Left renal pelvis (tissue), 4 donors: Measurements from ENCODE around the gene ZDHHC17. TPM values are rescaled to one million over a fixed set of nuclear protein-coding genes. Genes with fewer than 3 reads are reported as not detected.

Experiments
- DNase-seq, 4 donors: peaks; one replicate each; pipeline ENCODE4 v3.0.0-alpha.2; 2013; ENCODE audit warnings: low read depth in 4 of 4, low spot score in 3 of 4
- polyA plus RNA-seq, 4 donors: library from polyadenylated mRNA; unstranded; fragments of 120-200 nt; gene quantifications; one replicate each; pipeline ENCODE4 v1.2.1, GENCODE V29; 2013; ENCODE audit not compliant: insufficient read length in 4 of 4

The ZDHHC17 gene
- polyA plus RNA-seq, 4 donors = 62.9 to 81.2 (median 71.0) TPM

DNA sequence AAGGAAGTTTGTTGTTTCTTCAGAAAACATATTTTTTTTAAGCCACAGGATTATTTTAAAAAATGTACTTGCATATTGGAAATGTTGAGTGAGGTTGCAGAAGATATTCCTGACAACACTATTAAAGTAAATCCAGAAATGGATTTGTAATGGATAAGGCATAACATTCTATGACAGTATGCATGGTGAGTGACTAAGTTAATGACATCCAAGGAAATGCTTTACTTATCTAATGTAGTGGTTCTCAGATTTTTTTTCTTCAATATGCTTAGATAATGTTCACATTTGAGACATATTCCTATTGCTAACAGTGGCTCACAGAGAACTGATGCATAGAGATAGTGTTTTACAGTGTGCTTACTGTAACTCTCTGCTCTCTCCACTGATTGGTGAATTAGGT lies 49.4 kb downstream of the ZDHHC17 start:
- DNase-seq = no peak

DNA sequence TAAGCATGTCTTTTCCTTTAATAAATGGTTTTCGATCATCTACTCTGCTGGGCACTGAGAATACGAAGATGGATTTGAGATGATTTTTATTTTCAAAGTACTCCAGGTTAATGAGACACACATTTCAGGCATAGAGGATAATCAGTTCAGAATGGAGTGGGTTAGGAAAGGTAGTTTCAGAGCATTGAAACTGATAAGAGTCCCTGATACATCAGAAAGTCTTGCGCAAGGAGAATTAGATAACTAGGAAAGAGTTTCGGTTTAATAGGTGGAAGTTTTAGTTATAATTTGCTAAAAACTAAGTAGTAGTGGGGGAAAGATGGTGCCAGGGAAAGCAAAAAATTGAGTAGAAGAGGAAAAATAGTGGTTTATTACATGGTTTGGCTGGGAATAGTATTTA lies 50.1 kb downstream of the ZDHHC17 start:
- DNase-seq = no peak

DNA sequence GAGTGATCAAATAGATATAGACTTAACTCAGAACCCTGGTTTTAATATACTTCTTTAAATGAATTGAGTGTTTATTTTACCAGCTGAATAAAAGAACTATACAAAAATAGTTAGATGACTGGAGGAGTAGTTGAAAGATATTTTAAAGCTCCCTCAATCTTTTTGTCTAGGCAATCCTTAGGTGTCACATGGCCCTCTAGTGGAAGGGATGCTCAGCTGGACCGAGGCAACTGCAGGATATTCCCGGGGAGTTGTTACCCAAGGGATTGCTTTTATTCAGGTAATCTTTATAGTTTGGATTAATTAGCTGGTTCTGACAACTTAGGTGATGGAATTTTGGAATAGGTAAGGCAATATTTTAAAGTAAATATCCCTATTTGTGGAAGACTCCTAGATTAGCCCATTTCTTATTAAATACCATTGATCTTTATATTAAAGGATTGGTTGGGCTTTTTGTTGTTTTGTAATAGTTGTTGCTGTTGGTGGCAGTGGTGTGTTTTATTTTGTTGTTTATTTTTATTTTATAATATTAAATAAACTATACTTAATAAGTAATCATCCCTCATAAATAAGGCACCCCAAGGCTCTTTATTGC lies 57.1 kb downstream of the ZDHHC17 start:
- DNase-seq = peak in 1 of 4 donors; percentile 6

DNA sequence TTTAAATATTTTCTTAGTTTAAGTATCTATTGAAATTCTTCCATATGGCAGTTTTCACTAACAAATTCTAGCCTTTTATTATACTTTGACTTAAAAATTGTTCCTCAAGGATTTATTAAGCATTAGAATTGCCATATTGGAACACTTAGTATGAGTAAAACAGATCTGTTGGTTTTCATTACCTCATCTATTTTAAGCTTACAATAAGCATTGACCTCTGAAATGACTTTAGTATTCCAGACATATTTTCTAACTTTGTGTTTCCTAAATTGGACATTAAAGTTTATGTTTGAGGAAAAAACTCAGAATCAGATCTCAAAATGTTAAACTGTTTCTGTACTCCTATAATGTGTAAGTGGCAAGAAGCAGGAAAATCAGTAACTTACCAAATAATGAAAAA lies 66.5 kb downstream of the ZDHHC17 start:
- DNase-seq = no peak

DNA sequence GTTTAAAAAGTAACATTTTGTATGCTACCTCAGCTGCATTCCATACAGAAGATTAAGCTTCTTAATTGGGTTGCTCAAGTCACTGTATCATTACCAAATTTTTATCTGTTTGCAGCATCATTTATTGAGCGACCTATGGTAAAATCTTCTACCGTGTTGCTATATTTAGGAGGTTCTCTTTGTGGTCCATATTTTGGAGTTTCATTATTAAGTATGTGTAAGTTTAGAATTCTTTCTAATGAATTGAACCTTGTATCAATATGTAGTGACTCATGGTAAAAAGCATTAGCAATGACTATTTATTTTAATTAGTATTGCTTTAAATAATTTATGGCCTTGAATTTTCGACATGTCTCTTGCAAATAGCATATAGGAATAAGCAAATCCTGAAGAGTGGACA lies 72.7 kb downstream of the ZDHHC17 start:
- no peak for DNase-seq

DNA sequence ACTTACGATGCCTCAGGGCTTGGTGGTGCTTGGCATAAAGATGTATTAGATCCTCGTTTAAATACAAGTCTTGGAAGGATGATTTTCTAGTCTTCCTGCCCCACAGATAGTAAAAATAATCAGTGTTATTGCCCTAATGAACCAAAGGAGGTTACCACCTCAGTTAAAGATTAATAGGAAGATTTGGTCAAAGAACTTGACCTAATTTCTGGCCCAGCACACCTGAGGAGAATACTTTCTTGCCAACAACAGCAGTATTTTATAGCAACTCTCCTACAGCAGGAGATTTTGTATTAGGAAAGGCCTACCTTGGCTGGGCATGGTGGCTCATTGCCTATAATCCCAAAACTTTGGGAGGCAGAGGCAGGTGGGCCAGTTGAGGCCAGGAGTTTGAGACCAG lies 83.3 kb downstream of the ZDHHC17 start:
- DNase-seq = no peak

DNA sequence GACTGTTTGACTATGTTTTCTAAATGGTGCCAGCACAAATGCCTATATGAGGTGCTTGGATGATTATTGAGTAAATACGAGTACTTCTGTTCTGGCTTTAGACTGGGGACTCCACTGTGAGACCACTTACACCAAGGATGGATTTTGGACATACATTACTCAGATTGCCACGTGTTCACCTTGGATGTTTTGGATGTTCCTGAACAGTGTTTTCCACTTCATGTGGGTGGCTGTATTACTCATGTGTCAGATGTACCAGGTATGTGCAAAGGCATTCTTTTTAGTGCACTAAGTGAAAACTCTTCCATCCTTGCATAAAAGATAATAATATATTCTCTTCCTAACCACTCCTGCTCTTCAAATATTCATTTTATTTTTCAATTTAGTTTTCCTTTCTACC lies 84.2 kb downstream of the ZDHHC17 start:
- DNase-seq = no peak

DNA sequence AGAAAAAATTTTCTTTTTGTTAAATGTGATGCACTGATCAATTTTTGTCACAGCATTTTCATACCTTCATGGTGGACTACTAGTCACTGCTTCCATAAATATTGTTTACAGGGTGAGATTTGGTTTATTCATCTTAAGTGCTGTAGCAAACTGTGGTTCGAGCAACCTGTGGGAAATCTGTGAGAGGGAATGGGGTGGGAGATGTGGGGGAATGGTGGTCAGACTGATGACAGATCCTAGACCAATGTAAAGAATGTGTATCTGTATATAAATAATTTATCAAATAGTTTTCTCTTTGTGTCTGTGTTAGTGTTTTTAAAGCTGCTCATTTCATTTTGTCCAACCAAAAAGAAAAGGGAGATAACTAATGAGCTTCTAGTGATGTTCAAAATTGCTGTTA lies 88.2 kb downstream of the ZDHHC17 start:
- no peak for DNase-seq

DNA sequence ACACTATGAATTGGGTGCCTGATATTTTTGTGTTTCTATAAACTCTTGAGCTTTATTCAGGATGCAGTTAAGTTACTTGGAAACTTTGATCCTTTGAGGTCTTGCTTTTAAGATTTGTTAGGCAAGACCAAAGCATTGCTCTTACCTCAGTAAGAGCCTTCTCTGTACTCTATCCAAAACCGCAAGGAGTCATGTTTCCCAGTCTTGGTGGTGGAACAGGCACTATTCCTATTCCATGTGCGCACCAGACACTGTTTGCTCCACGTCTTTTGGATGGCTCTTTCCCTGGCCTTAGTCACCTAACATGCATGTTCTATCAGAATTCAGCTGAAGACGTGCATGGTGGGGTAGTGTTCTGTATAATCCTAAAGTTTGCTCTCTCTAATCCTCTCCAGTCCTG lies 91.4 kb downstream of the ZDHHC17 start:
- no peak for DNase-seq

DNA sequence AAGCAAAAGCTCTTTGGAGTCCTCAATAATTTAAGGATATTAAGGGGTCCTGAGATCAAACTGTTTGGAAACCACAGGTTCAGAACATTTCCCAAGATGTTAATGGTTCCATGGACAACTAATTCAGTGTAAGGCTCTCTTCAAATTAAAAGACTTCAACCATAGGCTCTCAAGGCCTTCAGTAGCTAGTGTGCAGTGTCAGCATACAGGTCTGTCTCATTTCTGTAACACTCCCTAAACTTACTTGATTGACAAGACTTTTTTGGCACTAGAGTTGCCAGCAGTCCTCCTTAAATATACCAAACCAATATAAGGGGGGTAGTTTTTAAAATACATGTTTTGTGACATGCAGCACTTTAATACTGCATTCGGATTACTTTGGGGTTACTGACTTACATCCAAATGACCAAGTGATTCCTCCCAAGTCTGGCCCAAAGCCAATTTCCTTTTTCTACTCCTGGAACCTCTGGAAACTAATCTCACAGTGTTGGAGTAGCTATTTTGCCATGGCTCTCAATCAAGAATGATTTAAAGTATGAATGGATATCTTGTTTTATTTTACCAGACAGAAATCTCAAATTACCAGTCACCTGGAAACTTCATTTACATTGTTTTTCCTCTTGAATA lies 92.2 kb downstream of the ZDHHC17 start:
- no peak for DNase-seq

DNA sequence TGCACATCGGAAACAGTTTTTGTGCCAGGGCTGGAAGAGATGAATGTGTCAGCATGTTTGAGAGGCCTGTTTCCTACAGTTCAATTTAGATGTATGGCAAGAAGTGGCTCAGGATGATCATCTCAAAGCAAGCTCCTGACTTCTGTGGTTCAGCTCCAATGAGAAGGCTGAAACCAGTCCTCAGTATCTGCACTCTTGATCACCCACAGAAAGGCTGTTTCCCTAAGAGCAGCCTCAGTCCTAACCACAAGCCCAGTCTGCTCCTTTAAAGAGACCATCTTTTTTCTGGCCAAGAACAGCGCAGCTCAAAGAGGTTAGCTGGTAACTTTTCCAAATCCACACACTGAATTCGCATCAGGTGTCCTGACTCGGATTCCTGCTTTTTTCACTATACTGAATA lies 95.7 kb downstream of the ZDHHC17 start:
- no peak for DNase-seq

DNA sequence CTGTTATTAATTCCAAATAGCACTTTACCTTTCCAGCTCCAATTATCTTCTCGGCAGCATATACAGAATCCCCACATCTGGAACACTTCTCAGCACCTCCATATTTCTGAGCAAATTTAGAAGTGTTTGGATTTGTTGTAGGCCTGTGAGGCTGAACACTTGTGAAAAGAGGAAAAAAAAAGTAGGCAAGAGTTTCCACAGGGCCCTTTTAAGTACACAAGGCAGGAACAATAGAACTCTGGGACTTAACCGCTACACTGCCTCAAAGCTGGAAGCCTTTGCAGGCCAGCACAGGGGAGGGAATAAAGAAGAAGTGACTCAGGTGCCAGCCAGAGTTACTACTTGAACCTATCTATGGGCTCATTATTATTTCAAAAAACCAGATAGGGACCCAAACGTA lies 96.3 kb downstream of the ZDHHC17 start:
- no peak for DNase-seq

DNA sequence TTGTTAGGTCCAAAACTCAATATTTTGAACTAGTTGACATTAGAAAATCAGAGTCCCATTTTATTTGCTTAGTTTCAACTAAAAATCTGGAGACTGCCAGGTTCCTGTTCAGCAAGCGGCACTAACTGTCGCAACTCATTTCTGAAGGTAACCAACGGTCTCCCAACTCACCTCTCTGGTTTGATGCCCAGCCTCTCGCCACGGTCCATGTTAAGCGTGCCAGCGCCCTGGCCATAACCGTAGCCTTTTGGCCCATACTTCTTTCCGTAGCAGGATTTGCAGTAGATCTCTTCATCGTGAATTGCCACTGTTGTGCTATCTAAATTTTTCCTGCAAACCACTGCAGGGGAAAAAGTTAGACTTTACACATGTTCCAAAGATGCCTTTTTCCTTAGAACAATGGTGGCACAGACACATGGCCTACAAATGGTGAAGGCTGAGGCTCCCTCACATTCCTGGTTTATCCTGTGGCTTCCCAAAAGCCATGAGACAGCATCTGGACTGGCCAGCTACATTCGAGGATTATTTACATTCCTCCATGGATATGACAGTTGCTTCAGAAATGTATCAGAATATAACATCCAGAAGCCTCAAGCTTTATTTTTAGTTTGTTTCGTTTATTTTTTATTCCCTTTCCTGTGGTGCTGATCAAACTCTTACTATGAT lies 99.2 kb downstream of the ZDHHC17 start:
- no peak for DNase-seq

DNA sequence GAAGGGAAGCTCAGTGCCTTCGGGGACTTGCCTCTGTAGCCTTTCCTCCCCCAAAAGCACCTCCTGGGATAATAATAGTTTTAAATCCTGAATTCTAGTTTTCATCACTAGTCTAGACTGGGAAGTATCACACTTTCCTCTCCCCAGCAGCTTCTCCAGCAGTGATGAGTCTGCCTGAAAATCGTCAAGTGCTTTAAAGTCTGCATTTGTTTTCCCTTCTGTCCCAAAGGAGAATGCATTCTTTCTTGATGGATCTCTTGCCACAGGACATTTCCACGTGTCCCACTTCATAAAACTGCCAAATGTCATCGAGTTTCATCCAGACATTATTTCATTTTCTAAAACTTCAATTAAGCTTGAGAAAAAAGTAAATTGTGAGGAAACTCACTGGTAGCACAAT lies 99.9 kb downstream of the ZDHHC17 start:
- DNase-seq = no peak

DNA sequence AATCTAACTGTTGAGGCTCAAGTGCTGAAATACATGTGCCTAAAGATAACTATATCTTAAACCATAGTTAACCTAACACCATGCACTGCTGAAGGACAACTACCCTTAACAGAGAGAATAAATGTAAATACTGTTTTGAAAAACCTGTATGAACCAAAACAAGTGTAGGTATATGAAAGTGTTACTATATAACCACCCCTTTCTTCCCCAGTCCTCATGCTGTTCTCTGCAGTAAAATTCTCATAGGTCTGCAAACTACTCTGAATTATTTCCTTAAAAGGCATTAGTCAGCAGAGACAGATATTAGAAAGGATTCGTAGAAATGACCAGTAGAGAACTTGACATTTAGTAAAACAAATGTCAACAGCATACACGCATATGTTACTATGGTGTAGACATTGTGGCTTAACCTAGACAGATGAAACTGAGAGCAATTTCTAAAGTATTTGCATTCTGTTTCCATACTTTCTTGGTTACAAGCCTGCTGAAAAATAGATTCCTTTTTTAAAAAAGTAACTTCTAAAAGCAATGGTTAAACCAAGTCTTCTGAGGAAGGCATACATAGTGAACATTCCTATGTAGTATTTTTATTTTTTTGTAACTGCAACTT lies 101.0 kb downstream of the ZDHHC17 start:
- DNase-seq = no peak

DNA sequence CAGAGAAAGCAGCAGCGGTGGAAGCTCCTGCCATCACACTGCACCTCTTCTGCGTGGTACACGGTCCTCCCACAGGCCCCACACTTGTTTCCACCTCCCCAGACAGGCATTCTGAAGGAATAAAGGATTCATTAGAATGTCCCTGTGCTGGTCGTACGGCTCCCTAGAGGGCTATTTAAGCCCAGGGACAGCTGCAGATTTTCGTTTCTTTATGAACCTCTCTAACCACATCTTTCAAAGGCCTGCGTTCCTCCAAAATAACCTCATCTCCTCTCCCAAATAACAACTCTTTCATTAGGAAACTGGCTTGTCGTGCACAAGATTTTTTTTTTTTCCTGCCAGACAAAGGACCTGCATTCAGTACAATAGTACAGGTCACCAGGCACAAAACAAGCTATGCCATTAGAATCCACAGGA lies 102.2 kb downstream of the ZDHHC17 start:
- DNase-seq = no peak

DNA sequence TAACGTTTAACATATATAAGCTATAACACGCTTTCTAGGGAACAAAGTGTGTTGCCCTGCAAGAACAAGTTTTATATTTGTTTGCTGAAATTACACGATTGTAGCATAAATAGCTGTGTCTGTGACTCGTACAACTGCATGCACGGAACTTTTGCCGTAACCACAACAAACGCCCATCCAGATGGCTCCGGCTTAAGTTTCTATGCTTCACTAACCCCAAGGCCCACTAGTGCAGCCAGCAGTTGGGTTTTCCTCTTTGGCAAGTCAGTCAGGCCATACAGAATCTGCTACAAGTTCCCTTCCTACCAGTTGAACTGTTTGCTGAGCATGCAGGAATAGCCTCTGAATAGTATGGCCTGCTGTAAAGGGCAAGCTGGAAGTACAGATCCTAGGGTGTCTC lies 102.8 kb downstream of the ZDHHC17 start:
- peak in 1 of 4 donors; percentile 51 for DNase-seq

DNA sequence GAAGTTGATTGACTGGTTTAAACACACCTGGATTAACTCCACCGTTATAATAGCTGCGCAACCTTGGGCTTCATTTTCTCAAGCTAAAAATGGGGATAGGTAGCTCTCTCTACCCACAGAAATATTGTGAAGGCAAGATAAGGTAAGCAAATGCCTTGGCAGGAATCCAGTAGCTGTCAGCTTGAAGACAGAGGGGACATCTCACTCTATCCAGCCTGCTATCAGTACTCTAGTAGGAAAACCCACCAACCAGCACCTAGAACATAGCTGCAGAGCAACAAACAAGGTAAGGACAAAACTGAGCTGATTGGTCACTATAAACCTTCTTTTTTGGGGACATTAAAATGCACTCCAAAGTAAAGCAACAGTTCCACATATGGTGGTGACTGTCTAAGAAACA lies 107.2 kb downstream of the ZDHHC17 start:
- no peak for DNase-seq

DNA sequence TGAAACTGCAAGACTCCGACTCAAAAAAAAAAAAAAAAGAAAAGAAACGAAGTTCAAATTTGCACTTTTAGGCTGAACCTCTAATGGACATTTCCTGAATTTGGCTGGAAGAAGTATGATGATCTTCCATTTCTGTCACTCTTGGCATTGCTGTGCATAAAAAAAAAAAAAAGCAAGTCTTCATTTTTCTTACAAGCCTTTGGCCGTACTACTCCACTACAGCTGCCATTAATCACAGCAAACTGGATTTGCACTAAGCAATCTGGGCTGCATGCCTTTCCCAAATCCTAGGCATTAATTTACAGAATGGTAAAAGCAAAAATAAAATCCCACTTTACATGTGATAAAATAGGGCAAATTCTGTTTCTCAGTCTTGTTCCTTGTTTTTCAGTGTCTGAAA lies 107.8 kb downstream of the ZDHHC17 start:
- no peak for DNase-seq

DNA sequence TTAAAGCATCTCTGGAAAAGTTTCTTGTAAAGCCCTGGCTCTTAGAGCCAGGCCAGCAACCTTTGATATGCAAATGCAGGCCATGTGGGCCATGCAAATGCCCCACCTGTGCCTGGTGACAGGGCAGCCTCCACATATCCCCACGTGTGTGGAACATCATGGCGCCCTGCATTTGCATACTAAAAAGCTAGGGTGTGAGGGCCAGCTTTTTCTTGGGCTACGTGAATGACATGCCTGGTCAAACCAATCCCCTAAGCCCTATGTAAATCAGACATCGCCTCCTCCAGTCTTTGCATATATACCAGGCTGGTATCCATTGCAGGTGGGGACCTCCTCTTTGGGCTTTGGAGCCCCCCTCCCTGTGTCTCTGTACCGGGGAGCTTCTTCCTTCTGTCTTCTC lies 108.5 kb downstream of the ZDHHC17 start:
- DNase-seq = no peak

DNA sequence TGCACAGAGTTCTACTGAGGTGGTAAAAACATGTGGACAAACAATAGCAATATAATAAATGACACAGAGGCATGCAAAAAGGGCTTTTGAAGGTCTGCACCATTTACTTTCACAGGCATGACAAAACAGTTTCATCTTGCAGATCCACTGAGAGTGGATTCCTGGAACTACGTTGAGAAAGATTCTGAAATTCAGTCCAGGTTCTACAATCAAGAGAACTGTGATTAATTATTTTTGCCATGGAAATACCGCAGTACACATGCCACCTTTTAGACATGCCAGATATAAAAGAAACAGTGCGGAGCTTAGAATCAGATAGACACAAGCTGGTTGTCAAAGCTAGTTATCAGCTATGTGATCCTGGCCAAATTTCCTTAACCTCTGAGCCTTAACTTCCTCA lies 110.1 kb downstream of the ZDHHC17 start:
- no peak for DNase-seq
